IgD-negative memory B cell (primary cell): Measurements from ENCODE around the gene AGXT. TPM values are rescaled to one million over a fixed set of nuclear protein-coding genes. Genes with fewer than 3 reads are reported as not detected.

Experiments used
- H3K27ac Mint-ChIP-seq, 3 donors: one replicate each; pipeline ENCODE4 v1.8.0; 2020 to 2022; ENCODE audit warnings: mild to moderate bottlenecking in 3 of 3, mixed read lengths in 3 of 3, moderate library complexity in 1 of 3
- H3K27me3 Mint-ChIP-seq: one replicate; pipeline ENCODE4 v1.8.0; 2021; ENCODE audit warnings: mixed read lengths
- H3K36me3 Mint-ChIP-seq: one replicate; pipeline ENCODE4 v1.8.0; 2020; ENCODE audit warnings: mild to moderate bottlenecking, mixed read lengths
- H3K4me1 Mint-ChIP-seq, 3 donors: one replicate each; pipeline ENCODE4 v1.8.0; 2020 to 2022; ENCODE audit warnings: mixed read lengths in 3 of 3, mild to moderate bottlenecking in 1 of 3
- H3K4me3 Mint-ChIP-seq, 4 donors: one replicate each; pipeline ENCODE4 v1.8.0; 2020 to 2022; ENCODE audit warnings: mild to moderate bottlenecking in 4 of 4, mixed read lengths in 4 of 4, moderate library complexity in 3 of 4
- H3K9me3 Mint-ChIP-seq, 3 donors: one replicate each; pipeline ENCODE4 v1.8.0; 2020 to 2021; ENCODE audit warnings: mixed read lengths in 3 of 3, mild to moderate bottlenecking in 1 of 3
- polyA plus RNA-seq: library from polyadenylated mRNA; unstranded; fragments of 300-500 nt; fragmentation: Illumina TruSeq; gene quantifications from one replicate; pipeline ENCODE4 v1.2.3, GENCODE V29; 2021

Gene AGXT
- polyA plus RNA-seq, 1 donor from 2014 or later: not detected

DNA sequence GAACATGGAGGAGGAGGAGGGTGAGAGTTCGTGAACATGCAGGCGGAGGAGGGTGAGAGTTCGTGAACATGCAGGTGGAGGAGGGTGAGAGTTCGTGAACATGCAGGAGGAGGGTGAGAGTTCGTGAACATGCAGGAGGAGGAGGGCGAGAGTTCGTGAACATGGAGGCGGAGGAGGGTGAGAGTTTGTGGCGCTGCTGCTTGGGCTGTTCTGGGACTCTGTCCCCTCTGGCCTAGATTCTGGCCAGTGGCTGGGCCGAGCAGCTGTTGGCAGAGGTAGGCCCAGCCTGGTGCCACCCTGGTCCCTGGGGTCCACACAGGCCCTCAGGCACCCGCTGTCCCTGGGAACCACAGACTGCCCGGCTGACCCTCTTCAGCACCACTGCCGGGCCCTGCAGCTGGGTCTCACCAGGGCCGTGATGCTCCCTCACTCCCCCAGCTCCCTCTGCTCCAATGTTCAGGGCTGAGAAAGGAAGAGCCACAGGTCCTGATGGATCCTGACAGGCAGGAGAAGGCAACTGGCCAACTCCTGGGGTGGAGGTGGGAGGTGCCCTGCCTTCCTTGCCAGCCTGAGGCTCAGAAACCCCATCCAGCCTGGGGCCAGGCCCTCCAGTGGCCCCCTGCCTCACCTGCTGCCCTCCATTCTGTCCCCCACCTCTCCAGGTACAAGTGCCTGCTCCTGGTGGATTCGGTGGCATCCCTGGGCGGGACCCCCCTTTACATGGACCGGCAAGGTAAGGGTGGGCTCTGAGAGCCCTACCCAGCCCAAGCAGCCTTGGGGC, 3.9 kb downstream of the AGXT start:
- Mint-ChIP-seq H3K4me3 (no peak overlapping the region), H3K36me3 (no peaks in the 10 kb centered on the region), H3K27me3 (peaks cover 2% of the 10 kb centered on the region), H3K9me3 (no peaks in the 10 kb centered on the region), H3K27ac (no peak overlapping the region), H3K4me1 (no peaks in the 10 kb centered on the region)

DNA sequence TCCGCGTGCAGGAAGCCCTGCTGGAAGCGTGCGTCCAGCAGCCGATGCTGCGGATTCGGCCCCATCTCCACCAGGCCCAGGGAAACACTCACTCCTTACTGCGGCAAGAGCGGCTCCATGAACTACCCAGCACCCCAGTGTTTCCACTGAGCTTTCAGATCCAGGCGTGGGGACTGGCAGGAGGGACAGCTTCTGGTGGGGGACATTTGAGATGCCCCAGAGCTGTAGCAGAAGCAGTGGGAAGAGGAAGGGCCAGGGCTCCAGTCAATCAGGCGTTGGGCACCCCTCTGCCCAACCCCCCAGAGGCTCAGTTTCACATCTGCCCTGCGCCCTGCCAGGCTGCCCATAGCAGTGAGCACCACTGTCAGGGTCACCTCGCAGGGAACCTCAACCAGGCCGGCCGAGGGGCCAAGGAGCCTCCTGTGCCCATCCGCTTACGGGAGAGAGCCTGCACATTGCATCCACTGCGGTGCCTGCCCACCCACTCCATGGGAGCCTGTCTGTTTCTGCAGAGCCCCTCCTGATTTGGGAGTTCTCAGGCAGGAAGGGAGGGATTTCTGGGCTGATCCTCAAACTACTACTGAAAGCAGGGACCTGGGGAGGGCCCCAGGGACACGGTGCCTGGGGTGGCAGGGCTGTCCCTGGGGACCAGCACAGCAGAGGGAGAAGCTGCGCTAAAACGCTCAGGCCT, 4.6 kb downstream of the AGXT start:
- no peaks in the 10 kb centered on the region for H3K36me3 Mint-ChIP-seq
- H3K9me3 Mint-ChIP-seq: no peaks in the 10 kb centered on the region
- H3K4me1 Mint-ChIP-seq: no peaks in the 10 kb centered on the region
- H3K4me3 Mint-ChIP-seq: no peak overlapping the region
- no peak overlapping the region for H3K27ac Mint-ChIP-seq
- peaks cover 2% of the 10 kb centered on the region for H3K27me3 Mint-ChIP-seq

DNA sequence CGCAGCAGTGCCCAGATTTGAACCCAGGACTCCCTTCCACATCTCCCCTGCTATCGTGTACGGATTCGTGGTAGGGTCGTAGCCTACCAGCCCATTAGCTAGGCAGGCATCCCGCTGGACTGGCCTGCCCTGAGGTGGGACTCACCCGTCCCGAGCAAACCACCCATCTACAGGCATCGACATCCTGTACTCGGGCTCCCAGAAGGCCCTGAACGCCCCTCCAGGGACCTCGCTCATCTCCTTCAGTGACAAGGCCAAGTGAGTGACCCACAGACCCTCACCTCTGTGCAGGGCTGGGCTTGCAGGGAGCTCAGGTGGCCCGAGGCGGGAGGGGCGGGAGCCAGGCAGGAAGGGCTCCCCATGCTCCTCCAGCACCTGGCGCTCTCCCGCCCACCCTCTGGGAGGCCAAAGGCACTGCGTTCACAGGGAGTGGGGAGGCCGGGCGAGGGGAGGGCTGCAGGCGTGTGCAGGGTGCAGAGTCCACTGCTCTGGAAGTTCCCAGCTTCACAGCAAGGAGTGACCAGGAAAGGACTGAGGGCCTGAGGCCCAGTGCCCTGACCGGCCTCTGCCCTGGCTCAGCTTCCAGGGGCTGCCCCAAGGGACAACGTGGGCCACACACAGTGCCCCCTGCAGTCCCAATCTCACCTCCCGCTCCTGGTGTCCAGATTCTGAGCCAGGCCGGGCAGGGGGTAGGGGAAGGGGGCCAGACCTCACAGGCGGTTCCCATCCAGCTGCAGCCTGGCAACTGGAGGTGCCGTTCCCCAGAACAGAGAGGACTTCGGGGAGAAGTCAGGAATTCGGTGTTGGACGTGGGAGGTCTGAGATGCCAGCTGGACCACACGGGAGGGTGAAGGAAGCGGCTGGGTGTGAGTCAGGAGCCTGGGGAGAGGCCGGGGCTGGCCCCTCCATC, 5.4 kb downstream of the AGXT start:
- Mint-ChIP-seq H3K27ac (no peak overlapping the region), H3K4me3 (no peak overlapping the region), H3K27me3 (peaks cover 2% of the 10 kb centered on the region), H3K36me3 (no peaks in the 10 kb centered on the region), H3K9me3 (no peaks in the 10 kb centered on the region), H3K4me1 (no peaks in the 10 kb centered on the region)

DNA sequence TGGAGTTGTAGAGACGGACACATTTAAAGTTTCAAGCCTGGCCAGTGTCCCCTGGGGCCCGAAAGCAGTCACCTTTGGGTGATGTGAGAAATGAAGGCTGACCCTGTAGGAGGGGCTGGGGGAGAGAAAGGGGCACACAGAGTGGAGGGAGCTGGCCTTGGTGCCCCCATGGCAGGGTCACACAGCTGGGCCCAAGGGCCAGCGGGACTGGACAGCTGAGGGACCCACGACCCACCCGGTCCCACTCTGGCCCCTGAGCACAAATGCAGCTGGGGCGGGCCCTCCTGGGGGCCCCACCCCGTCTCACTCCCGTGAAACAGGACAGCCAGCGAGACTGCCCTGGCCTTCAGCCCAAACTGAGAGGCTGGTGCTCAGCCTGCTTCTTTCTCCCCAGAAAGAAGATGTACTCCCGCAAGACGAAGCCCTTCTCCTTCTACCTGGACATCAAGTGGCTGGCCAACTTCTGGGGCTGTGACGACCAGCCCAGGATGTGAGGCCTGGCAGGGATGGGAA, 6.1 kb downstream of the AGXT start:
- no peaks in the 10 kb centered on the region for H3K36me3 Mint-ChIP-seq
- no peak overlapping the region for H3K27ac Mint-ChIP-seq
- H3K9me3 Mint-ChIP-seq: no peaks in the 10 kb centered on the region
- no peaks in the 10 kb centered on the region for H3K4me1 Mint-ChIP-seq
- H3K4me3 Mint-ChIP-seq: no peak overlapping the region
- H3K27me3 Mint-ChIP-seq: peaks cover 2% of the 10 kb centered on the region

DNA sequence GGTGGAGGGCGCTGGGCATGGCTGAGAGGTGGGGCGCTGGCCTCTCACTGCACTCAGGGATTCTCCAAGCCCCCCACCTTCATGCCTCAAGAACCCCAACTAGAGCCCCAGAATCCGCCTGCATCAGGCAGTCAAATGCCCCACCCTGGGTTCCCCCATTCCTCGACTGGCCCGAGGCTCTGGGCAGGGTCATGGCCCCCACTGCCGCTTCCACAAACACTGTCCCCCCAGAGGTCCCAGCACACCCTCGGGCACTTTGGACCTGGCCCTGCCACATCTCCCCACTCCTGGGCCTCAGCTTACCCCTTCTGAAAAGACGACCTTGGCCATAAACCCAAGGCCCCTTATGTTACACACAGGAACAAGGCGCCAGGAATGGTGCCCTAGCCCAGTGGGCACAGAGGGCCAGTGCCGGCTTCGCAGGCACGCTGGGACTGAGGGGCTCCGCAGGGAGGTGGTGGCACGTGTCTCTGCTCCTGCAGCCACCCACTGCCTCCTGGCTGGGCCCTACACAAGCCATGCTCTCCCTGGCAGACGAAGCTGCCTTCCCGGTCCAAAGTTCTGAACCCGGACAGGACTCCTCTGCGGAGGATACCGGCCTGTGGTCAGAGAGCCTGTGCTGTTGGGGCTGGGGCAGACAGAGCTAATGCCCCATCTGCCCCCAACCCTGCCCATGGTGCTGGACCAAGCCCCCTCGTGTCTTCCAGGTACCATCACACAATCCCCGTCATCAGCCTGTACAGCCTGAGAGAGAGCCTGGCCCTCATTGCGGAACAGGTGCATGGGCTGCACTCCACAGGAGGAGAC, 6.8 kb downstream of the AGXT start:
- Mint-ChIP-seq H3K4me1 (no peaks in the 10 kb centered on the region), H3K9me3 (no peaks in the 10 kb centered on the region), H3K36me3 (peaks cover 1% of the 10 kb centered on the region), H3K4me3 (no peak overlapping the region), H3K27me3 (peaks cover 2% of the 10 kb centered on the region), H3K27ac (no peak overlapping the region)

DNA sequence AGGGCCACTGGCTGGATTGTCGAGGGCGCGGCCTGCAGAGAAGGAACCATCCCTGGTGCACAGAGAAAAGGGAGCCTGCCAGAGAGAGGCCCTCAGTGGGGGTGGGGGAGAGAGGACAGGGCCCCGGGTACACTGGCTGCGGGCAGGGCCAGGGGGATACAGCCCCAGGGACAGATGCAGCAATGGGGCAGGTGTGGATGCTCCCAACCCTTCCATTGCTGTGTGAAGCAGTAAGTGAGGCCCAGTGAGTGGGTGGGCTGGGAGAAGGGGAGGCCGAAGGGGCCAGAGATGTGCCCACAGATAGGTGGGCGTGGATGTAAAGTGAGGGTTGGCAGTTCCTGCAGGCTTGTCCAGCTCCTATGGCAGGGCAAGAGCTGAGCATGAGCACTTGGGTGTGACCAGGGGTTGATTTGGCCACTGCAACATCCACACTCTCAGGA, 7.4 kb downstream of the AGXT start:
- no peak overlapping the region for H3K27ac Mint-ChIP-seq
- H3K27me3 Mint-ChIP-seq: peaks cover 2% of the 10 kb centered on the region
- H3K4me3 Mint-ChIP-seq: no peak overlapping the region
- no peaks in the 10 kb centered on the region for H3K9me3 Mint-ChIP-seq
- no peaks in the 10 kb centered on the region for H3K4me1 Mint-ChIP-seq
- H3K36me3 Mint-ChIP-seq: peaks cover 1% of the 10 kb centered on the region

DNA sequence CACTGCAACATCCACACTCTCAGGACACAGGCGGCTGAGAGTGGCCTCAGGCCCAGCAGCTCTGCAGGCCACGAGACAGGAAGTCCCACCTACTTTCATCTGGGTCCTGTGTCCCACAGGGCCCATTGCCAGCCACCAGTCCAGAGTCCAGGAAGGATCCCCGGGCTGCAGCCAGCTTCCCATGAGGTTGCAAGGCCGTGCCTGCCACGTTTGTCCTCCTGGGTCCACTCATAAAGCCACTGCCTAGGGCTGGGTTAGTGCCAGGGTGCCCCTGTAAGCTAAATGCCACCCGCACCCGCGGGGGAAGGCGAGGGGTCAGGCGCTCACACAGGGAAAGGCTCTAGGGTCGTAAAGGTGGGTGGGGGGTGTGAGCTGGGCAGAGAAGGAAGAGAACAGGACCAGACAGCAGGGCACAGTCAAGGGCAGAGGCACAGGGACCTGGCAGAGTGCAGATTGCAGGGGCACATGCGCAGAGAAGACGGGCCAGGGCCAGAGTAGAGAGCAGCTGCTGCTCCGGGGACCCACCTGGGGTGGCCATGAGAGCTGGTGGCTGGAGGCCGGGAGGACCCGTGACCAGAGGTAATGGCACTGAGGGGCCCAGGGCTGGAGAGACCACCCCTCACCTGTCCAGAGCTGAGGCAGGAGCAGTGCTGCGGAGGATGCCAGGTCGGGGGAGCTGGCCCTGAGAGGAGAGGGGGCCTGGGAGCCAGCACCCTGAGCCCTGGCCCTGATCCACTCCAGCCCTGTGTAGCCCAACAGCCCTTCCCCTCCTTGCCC, 8.0 kb downstream of the AGXT start:
- no peaks in the 10 kb centered on the region for H3K4me1 Mint-ChIP-seq
- no peaks in the 10 kb centered on the region for H3K9me3 Mint-ChIP-seq
- H3K36me3 Mint-ChIP-seq: peaks cover 1% of the 10 kb centered on the region
- H3K27ac Mint-ChIP-seq: no peak overlapping the region
- peaks cover 1% of the 10 kb centered on the region for H3K27me3 Mint-ChIP-seq
- no peak overlapping the region for H3K4me3 Mint-ChIP-seq

DNA sequence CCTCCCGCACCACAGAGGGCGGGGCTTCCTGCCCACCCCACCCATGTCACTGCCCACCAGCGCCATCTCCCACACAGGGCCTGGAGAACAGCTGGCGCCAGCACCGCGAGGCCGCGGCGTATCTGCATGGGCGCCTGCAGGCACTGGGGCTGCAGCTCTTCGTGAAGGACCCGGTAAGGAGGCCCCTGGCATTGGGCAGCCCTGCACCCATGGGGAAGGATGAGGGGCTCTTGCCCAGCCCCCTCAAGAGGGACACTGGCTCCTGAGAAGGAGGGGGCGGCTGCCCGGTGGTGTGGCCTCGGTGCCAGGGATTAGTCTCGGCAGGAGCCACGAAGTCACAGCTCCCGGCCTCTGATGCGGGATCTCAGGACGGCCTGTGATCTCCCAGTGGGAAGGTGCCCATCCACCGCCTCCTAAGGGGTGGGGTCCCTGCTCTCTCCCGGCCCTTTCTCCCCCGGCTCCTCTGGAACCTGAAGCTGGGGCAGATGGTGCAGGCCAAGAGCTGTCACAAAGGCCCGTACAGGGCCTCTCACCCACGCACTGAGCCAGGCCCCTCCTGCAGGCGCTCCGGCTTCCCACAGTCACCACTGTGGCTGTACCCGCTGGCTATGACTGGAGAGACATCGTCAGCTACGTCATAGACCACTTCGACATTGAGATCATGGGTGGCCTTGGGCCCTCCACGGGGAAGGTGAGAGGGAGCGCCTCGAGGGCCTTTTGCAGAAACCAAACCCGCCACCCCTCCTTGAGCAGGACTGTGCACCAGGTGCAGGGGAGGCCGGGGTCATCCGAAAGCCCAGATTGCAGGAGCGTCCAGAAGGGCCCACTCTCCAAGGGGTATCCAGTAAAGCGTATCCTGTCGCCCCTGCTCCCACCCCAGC, 9.1 kb downstream of the AGXT start:
- Mint-ChIP-seq H3K27ac (no peak overlapping the region), H3K4me3 (no peak overlapping the region), H3K27me3 (no peaks in the 10 kb centered on the region), H3K4me1 (no peaks in the 10 kb centered on the region), H3K36me3 (peaks cover 1% of the 10 kb centered on the region), H3K9me3 (no peaks in the 10 kb centered on the region)

DNA sequence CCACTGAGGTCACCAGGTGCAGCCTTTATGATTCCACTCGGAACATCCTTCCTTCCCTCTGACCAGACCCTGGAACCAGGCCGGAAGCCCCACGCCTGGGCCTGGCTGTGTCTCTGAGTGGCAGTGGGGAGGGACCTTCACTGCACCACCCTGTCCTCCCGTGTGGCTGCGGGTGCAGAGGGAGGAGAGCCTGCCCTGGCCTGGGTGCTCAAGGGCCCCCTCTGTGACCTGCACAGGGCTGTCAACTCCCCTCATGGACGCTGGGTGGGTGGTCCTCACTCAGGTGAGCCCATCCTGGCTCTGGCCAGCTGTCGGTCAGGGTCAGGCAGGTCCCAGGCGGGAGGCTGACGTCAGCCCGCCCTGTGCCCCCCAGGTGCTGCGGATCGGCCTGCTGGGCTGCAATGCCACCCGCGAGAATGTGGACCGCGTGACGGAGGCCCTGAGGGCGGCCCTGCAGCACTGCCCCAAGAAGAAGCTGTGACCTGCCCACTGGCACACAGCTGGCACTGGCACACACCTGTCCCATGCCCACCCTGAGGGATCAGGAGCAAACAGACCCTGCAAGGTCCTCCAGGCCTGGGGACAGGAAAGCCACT, 9.8 kb downstream of the AGXT start:
- no peaks in the 10 kb centered on the region for H3K4me1 Mint-ChIP-seq
- no peak overlapping the region for H3K27ac Mint-ChIP-seq

DNA sequence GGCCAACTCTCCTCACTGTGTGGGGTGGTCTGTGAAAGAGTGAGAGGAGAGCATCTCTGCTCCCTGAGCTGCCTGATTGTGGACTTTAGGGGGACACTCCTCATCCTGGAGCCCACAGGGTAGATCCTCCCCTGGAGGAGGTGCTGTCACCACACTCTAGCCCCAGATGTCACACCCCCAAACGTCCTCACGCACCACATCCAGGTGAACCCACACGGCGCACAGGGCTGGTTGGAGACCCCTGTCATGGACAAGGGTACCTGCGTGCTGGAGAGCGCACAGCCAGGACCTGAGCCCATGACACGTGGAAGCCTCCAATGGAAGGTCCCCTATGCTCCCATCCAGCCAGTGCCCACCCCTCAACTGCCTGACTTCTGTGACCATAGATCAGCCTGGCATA, 10.5 kb downstream of the AGXT start:
- H3K27ac Mint-ChIP-seq: no peak overlapping the region
- no peak overlapping the region for H3K4me3 Mint-ChIP-seq
- H3K36me3 Mint-ChIP-seq: peaks cover 1% of the 10 kb centered on the region
- no peaks in the 10 kb centered on the region for H3K9me3 Mint-ChIP-seq
- H3K4me1 Mint-ChIP-seq: no peaks in the 10 kb centered on the region
- H3K27me3 Mint-ChIP-seq: no peaks in the 10 kb centered on the region

More for the DNA sequence above, 9.8 kb downstream of the AGXT start:
- H3K9me3 Mint-ChIP-seq: no peaks in the 10 kb centered on the region
- H3K36me3 Mint-ChIP-seq: peaks cover 1% of the 10 kb centered on the region
- no peak overlapping the region for H3K4me3 Mint-ChIP-seq
- H3K27me3 Mint-ChIP-seq: no peaks in the 10 kb centered on the region

DNA sequence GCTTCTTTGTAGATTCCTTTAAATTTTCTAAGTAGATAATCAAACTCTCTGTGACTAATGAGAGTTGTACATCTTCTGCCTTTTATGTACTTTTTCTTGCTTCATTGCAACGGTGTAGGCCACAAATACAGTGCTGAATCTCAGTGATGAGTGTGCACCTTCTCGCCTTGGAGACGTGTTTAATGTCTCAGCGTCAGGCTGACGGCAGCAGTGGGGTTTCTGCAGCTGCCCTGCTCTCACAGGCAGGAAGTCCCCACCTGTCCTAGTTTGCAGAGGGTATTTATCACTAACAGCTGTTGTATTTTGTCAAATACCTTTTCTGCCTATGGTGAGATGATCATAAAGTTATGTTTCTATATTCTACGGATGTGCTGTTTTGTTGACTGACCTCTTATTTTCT, 13.3 kb downstream of the AGXT start:
- peaks cover 0 to 3% (median 0%) of the 10 kb centered on the region in 3 donors for H3K4me1 Mint-ChIP-seq
- H3K27ac Mint-ChIP-seq: no peak overlapping the region
- H3K4me3 Mint-ChIP-seq: no peak overlapping the region
- peaks cover 1% of the 10 kb centered on the region for H3K36me3 Mint-ChIP-seq
- H3K9me3 Mint-ChIP-seq: peaks cover 0 to 2% (median 0%) of the 10 kb centered on the region in 3 donors
- H3K27me3 Mint-ChIP-seq: peaks cover 6% of the 10 kb centered on the region

DNA sequence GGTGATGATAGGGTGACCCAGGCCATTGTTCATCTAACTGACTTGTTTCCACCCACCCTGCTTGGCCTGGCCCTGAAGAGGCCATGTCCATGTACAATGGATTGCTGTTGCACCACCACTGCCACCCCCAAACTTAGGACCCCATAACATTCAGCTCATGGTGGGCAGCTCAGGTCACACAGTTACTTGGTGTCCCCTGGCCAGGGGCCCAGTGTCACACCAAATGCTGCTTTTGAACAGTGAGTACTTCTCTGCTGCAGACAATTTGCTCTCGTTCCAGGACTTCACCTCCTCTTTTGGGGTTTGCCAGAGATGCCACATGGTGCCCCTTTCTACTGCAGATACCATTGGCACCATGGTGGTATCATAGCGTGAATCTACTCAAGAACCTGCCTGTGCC, 15.6 kb downstream of the AGXT start:
- no peak overlapping the region for H3K27ac Mint-ChIP-seq
- H3K36me3 Mint-ChIP-seq: peaks cover 1% of the 10 kb centered on the region
- H3K27me3 Mint-ChIP-seq: peaks cover 6% of the 10 kb centered on the region
- peaks cover 0 to 2% (median 0%) of the 10 kb centered on the region in 3 donors for H3K9me3 Mint-ChIP-seq
- peaks cover 0 to 3% (median 0%) of the 10 kb centered on the region in 3 donors for H3K4me1 Mint-ChIP-seq
- H3K4me3 Mint-ChIP-seq: no peak overlapping the region

DNA sequence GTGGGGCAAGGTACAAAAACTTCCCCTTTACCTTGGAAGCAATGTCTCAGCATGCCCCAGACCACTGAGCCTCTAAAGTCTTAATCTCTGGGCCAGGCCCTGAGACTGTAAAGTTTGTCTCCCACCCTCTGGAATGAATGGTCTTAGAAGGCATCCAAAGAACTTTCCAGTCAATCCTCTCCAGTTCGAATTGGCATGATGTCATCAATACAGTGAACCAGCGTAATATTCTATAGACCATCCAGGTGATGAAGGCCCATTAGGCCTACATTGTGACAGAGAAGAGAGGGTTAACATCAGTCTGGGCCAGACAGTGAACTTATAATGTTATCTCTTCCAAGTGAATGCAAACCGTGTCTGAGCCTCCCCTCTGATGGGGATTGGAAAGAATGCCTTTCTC, 16.1 kb downstream of the AGXT start:
- Mint-ChIP-seq H3K4me3 (no peak overlapping the region), H3K27me3 (peaks cover 6% of the 10 kb centered on the region), H3K36me3 (peaks cover 1% of the 10 kb centered on the region), H3K4me1 (peaks cover 0 to 3% (median 0%) of the 10 kb centered on the region in 3 donors), H3K27ac (no peak overlapping the region), H3K9me3 (peaks cover 0 to 2% (median 0%) of the 10 kb centered on the region in 3 donors)
